GM18498 (cell line): ENCODE data around the gene ZSWIM8.
"Not testable (repeated sequence)": the region's sequence is repeated elsewhere in the genome, so short reads cannot be mapped to it uniquely, and the experiment has no call there.

Source experiments
- ATAC-seq: cut with Tn5 transposase; IDR thresholded peaks from one replicate; pipeline ENCODE4 v1.9.1; 2021; ENCODE audit warnings: mild to moderate bottlenecking, moderate library complexity; ENCODE audit not compliant: unreplicated experiment

The ZSWIM8 gene

GRCh38 chr10:73772281-73773151 lies 12.9 kb upstream of the ZSWIM8 start:
- ATAC-seq, result peak; percentile 67

GRCh38 chr10:73773152-73773879 lies 12.1 kb upstream of the ZSWIM8 start:
- ATAC-seq, result peak; percentile 4

DNA sequence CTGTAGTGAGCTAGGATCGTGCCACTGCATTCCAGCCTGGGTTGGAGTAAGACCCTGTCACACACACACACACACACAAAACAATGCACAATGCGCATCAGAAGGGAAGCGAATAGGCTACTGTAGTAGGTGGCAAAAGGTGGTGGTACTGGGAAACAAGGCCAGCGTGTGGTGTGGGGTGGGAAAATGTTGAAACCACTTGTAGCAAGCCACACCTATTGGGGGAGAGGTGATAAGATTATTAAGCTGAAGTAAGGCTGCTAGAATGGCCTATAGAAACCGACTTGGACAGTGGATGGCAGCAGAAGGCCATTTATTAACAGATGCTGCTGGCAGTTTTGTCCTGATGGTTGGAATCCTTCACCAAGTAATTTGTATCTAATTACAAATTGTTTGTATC lies 10.8 kb upstream of the ZSWIM8 start:
- ATAC-seq, result no peak

GRCh38 chr10:73779018-73779417 lies 6.4 kb upstream of the ZSWIM8 start:
- ATAC-seq, result no peak

GRCh38 chr10:73779539-73780197 lies 5.7 kb upstream of the ZSWIM8 start:
- ATAC-seq, result no peak

GRCh38 chr10:73780301-73780700 lies 5.1 kb upstream of the ZSWIM8 start:
- ATAC-seq, result no peak

DNA sequence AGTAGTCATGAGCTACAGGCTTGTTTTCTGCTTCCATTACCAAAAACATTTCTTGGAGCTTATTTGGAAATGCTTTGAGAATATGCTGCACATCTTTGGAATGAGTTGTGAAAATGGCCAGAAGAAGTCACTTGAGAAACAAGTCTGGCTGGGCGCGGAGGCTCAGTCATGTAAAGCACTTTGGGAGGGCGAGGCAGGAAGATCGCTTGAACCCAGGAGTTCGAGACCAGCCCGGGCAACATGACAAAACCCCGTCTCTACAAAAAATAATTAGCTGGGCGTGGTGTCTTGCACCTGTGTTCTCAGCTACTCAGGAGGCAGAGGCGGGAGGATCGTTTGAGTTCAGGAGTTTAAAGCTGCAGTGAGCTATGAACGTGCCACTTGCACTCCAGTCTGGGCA lies 4.4 kb upstream of the ZSWIM8 start:
- no peak for ATAC-seq

GRCh38 chr10:73781548-73781878 lies 3.9 kb upstream of the ZSWIM8 start:
- peak; percentile 3 for ATAC-seq

DNA sequence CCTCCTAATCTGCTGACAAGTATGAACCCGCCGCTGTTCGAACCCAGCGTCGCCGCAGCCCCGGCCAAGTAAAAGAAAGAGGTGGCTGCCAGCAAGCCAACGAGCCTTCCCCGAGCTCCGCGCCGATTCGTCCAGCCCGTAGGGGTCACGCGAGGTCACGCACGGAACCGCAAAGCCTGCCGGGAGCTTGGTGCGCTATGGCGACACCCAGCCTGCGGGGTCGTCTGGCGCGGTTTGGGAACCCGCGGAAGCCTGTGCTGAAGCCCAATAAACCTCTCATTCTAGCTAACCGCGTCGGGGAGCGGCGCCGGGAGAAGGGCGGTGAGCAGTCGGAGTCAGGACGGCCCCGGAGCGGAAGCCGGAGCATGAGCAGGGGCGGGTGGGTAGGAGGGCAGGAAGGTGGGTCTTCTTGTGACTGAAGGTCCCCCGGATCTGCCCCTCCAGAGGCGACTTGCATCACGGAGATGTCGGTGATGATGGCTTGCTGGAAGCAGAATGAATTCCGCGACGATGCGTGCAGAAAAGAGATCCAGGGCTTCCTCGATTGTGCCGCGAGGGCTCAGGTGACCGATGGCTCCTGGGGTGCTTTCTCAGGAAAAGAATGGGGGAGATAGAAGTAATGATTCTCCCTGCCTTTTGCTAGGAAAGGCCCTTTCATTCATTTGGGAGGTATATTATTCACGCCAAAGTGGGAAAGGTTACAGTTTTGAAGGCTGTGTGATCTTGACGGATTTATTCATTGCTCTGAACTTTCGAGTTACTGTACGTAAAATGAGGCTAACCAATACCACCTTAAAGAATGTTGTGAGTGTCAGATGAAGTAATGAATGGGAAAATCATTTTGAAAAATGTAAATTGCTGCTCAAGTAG lies 3.3 kb upstream of the ZSWIM8 start, which contains the start of gene CHCHD1:
CHCHD1 (plus strand) TSS at position 170 of the 870 bp plus-strand sequence; CDS start at position 198, 28 bp downstream.
- peak; percentile 55 for ATAC-seq

DNA sequence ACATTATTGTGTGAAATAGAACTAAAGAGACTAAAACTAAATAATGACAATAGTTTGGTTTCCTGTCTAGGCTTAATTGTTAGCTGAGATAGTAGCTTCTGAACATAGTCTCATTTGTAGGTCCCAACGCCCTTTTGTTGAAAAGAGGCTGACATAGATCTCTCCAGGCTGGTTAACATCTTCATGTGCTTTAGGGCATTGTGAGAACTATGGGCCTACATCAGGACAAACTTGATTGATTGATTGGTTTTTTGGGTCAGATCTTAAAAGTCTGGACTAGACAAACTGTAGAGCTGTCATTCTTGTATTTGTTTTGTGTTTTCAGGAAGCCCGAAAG lies 2.7 kb upstream of the ZSWIM8 start:
- no peak for ATAC-seq

DNA sequence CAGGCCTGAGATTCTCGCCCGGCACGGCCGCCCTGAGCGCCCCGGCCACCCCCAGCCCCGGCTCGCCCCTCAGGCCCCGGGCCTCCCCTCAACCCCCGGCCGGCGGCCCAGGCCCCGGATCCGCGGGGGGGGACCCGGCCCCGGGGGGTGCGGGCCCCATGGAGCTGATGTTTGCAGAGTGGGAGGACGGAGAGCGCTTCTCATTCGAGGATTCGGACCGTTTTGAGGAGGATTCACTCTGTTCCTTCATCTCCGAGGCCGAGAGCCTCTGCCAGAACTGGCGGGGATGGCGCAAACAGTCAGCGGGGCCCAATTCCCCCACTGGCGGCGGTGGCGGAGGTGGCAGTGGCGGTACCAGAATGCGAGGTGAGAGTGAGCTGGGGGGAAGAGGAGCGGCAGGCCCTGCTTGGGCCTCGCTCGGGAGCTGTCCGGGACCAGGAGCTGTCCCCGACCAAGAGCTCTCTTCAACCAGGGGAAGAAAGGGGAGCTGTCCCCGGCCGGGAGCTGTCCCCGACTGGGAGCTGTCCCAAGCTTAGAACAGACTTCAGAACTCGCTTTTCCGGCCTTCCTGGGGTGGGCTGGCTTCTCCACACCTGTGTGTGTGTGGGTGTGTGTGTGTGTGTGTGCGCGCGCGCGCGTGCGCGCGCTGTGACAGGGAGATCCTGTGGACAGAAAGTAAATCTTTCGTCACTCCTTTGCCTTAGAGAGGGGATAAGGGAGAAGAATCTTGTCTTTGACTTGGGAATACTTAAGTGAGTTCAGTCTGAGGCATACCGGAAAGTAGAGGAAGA lies 510 bp downstream of the ZSWIM8 start:
- ATAC-seq, result peak; percentile 33

DNA sequence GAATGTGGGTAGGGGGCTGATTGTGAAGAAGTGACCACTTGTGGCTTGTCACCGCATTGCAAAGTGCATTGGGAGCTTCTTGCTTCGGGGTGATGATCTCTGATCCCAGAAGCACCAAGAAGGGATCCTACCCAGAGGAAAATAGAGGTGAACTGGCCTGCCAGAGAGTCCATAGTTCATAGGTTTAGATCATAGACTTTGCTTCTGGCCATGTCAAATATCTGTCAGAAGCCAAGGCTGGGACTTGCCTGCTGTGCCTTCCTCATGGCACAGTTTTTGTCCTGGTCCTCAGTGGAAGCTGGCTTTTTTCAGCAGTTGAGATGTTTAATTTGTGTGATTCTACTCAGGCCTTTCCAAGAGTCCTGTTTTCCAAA lies 1.1 kb downstream of the ZSWIM8 start:
- ATAC-seq, result no peak

- not testable (repeated sequence) for ATAC-seq
These were observed 1.8 kb downstream of the ZSWIM8 start for GRCh38 chr10:73787031-73787800.

GRCh38 chr10:73788864-73789658 lies 3.7 kb downstream of the ZSWIM8 start:
- ATAC-seq, result no peak

GRCh38 chr10:73789659-73790055 lies 4.3 kb downstream of the ZSWIM8 start:
- no peak for ATAC-seq

DNA sequence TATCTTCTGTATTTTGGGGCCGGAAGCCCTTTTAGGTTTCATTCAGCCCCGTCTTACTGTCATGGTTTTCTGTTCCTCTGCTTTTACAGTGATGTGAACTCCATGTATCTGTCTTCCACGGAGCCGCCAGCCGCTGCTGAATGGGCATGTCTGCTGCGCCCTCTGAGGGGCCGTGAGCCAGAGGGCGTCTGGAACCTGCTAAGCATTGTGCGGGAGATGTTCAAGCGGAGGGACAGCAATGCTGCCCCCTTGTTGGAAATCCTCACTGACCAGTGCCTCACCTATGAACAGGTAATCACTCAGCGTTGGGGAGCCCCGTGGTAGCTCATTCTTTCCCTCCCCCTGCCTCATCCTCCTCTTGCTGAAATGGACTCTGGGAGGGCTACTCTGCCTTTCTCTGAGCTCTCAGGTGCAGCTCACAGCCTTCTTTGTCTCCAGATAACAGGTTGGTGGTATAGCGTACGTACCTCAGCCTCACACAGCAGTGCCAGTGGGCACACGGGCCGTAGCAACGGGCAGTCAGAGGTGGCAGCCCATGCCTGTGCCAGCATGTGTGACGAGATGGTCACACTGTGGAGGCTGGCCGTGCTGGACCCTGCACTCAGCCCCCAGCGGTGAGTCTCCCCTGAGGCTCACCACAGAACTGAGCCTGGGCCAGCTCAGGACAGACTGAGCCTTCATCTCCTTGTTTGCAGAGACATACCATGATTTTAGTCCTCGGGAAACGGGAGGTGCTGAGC lies 5.7 kb downstream of the ZSWIM8 start:
- no peak for ATAC-seq

DNA sequence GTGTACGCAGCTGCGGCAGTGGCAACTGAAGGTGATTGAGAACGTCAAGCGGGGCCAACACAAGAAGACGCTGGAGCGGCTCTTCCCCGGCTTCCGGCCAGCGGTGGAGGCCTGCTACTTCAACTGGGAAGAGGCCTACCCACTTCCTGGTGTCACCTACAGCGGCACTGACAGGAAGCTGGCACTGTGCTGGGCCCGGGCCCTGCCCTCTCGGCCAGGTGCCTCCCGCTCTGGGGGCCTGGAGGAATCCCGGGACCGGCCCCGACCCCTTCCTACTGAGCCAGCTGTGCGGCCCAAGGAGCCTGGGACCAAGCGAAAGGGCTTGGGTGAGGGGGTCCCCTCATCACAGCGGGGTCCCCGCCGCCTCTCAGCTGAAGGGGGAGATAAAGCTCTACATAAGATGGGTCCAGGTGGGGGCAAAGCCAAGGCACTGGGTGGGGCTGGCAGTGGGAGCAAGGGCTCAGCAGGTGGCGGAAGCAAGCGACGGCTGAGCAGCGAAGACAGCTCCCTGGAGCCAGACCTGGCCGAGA lies 6.5 kb downstream of the ZSWIM8 start:
- no peak for ATAC-seq

- no peak for ATAC-seq
These were observed 8.1 kb downstream of the ZSWIM8 start for GRCh38 chr10:73793456-73793855.
